Liver (tissue), 2 donors: ENCODE measurements around the gene TEX36.

Source experiments
- MAX ChIP-seq: IDR thresholded peaks from 2 replicates; pipeline ENCODE4 v1.6.1; 2016; ENCODE audit warnings: antibody characterized with exemption
- YY1 ChIP-seq: IDR thresholded peaks from 2 replicates; pipeline ENCODE4 v1.6.1; 2016; ENCODE audit warnings: antibody characterized with exemption, mild to moderate bottlenecking
- TF ChIP-seq, protein P1 (sequence below): fragments of 150-350 bp; IDR thresholded peaks from 2 replicates; pipeline ENCODE4 v1.5.1; 2017; ENCODE audit warnings: improper control_type of control experiment, low read depth, low read length; ENCODE audit not compliant: missing input control
- donor health status: healthy.

DNA sequence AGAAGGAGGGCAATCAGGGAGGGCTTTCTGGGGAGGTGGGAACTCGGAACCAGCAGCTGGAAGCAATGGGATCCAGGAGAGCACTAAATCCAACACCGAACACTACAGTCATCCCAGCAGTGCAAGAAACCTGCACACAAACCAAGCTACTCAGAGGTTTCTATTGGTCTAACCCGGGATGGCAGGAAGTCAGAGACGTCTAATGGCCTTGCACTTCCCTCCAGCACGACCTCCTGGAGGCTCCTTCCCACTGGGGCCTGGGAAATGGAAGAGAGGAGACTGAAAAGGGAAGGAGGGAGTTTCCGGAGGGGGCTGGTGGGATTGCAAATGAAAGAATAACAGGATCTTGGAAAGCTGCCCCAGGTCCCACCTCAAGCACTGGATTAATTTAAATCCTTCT is 56.3 kb downstream of the TEX36 start:
- TF ChIP-seq, protein P1, sequence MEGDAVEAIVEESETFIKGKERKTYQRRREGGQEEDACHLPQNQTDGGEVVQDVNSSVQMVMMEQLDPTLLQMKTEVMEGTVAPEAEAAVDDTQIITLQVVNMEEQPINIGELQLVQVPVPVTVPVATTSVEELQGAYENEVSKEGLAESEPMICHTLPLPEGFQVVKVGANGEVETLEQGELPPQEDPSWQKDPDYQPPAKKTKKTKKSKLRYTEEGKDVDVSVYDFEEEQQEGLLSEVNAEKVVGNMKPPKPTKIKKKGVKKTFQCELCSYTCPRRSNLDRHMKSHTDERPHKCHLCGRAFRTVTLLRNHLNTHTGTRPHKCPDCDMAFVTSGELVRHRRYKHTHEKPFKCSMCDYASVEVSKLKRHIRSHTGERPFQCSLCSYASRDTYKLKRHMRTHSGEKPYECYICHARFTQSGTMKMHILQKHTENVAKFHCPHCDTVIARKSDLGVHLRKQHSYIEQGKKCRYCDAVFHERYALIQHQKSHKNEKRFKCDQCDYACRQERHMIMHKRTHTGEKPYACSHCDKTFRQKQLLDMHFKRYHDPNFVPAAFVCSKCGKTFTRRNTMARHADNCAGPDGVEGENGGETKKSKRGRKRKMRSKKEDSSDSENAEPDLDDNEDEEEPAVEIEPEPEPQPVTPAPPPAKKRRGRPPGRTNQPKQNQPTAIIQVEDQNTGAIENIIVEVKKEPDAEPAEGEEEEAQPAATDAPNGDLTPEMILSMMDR = no peak
- no peak for TF ChIP-seq YY1
- no peak for TF ChIP-seq MAX
